ENCODE data around the gene PSAT1.

DNA sequence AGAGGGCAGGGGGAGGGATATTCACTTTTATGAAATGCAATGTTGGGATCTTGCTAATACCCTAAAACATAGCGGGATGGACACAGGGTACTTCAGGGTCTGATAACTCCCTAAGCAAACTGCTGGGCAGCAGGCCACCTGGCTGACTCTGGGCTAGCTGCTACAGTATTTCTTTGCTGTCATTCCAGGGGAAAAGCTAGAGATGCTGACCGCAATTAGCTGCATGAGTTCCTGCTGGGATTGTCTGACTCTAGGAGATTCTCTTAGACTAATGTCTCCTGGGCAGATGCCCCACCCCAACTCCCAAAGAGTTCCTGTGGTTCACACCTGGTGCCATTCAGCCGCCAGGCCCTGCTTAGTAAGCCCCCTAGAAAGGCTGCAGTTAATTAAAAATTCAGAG, 69.9 kb downstream of the PSAT1 start:
- TF ChIP-seq EZH2 (IDR thresholded peaks at IDR 0.05; ENCODE audit: borderline replicate concordance) (no peak), EZH2phosphoT487 (IDR thresholded peaks at IDR 0.05; ENCODE audit: low read depth, severe bottlenecking, unreplicated experiment) (no peak)
- TF ChIP-seq, protein P1, sequence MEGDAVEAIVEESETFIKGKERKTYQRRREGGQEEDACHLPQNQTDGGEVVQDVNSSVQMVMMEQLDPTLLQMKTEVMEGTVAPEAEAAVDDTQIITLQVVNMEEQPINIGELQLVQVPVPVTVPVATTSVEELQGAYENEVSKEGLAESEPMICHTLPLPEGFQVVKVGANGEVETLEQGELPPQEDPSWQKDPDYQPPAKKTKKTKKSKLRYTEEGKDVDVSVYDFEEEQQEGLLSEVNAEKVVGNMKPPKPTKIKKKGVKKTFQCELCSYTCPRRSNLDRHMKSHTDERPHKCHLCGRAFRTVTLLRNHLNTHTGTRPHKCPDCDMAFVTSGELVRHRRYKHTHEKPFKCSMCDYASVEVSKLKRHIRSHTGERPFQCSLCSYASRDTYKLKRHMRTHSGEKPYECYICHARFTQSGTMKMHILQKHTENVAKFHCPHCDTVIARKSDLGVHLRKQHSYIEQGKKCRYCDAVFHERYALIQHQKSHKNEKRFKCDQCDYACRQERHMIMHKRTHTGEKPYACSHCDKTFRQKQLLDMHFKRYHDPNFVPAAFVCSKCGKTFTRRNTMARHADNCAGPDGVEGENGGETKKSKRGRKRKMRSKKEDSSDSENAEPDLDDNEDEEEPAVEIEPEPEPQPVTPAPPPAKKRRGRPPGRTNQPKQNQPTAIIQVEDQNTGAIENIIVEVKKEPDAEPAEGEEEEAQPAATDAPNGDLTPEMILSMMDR (IDR thresholded peaks at IDR 0.05; ENCODE audit: poor library complexity): no peak

Data from hepatocyte (in vitro differentiated cells).